ENCODE data around the gene GNAO1.
A peak's percentile ranks its signal among the peaks of the same experiment; 100 is the strongest.

Gene GNAO1

GRCh38 chr16:56266641-56267607, 75.6 kb downstream of the GNAO1 start:
- DNase-seq: no peak

GRCh38 chr16:56267888-56268287, 76.6 kb downstream of the GNAO1 start:
- no peak for DNase-seq

- DNase-seq: no peak
These were observed 77.5 kb downstream of the GNAO1 start for GRCh38 chr16:56268799-56269198.

GRCh38 chr16:56269281-56269680, 78.0 kb downstream of the GNAO1 start:
- DNase-seq: no peak

- DNase-seq: no peak
These were observed 78.8 kb downstream of the GNAO1 start for GRCh38 chr16:56269811-56270684.

GRCh38 chr16:56270828-56271227, 79.5 kb downstream of the GNAO1 start:
- no peak for DNase-seq

- no peak for DNase-seq
These were observed 81.2 kb downstream of the GNAO1 start for GRCh38 chr16:56272583-56272894.

- DNase-seq: no peak
These were observed 82.3 kb downstream of the GNAO1 start for GRCh38 chr16:56273615-56274014.

GRCh38 chr16:56274369-56274768, 83.1 kb downstream of the GNAO1 start:
- no peak for DNase-seq

GRCh38 chr16:56275076-56275475, 83.8 kb downstream of the GNAO1 start:
- no peak for DNase-seq

GRCh38 chr16:56275801-56276200, 84.5 kb downstream of the GNAO1 start:
- DNase-seq: no peak

GRCh38 chr16:56277075-56277474, 85.8 kb downstream of the GNAO1 start:
- no peak for DNase-seq

- no peak for DNase-seq
These were observed 87.0 kb downstream of the GNAO1 start for GRCh38 chr16:56278196-56278855.

- DNase-seq: peak in 3 of 5 experiments; percentile 29 to 91 (median 66)
These were observed 87.8 kb downstream of the GNAO1 start for GRCh38 chr16:56279132-56279531.

- no peak for DNase-seq
These were observed 88.6 kb downstream of the GNAO1 start for GRCh38 chr16:56279914-56280313.

- DNase-seq: peak in 1 of 5 experiments; percentile 35
These were observed 90.0 kb downstream of the GNAO1 start for GRCh38 chr16:56281249-56281805.

GRCh38 chr16:56282451-56282850, 91.2 kb downstream of the GNAO1 start:
- no peak for DNase-seq

GRCh38 chr16:56284521-56284920, 93.2 kb downstream of the GNAO1 start:
- DNase-seq: no peak

- no peak for DNase-seq
These were observed 95.5 kb downstream of the GNAO1 start for GRCh38 chr16:56286809-56287208.

GRCh38 chr16:56288019-56288418, 96.7 kb downstream of the GNAO1 start:
- no peak for DNase-seq

- DNase-seq: no peak
These were observed 98.1 kb downstream of the GNAO1 start for GRCh38 chr16:56289416-56289815.

- DNase-seq: no peak
These were observed 98.6 kb downstream of the GNAO1 start for GRCh38 chr16:56289862-56290261.

- DNase-seq: no peak
These were observed 102.7 kb downstream of the GNAO1 start for GRCh38 chr16:56294014-56294413.
